Prostate gland (tissue), 2 donors: ENCODE measurements around the gene COPS2.

Experiments used
- CTCF ChIP-seq, 4 experiments: fragments of 200-600 bp in 2 of 4; fragments of 450-650 bp in 2 of 4; sonication (generic) in 2 of 4; IDR thresholded peaks; 1 replicate in 3 of 4; 2 replicates in 1 of 4; pipeline ENCODE4 v1.5.1; 2016 to 2019; ENCODE audit warnings: antibody characterized with exemption in 4 of 4, mild to moderate bottlenecking in 2 of 4, moderate library complexity in 2 of 4
- POLR2A ChIP-seq: fragments of 450-650 bp; IDR thresholded peaks from one replicate; pipeline ENCODE4 v1.6.1; 2016; ENCODE audit warnings: antibody characterized with exemption, mild to moderate bottlenecking
- POLR2AphosphoS5 ChIP-seq: sonication (generic); formaldehyde crosslinking; IDR thresholded peaks from one replicate; pipeline ENCODE4 v1.6.1; 2017; ENCODE audit warnings: antibody characterized with exemption

- TF ChIP-seq CTCF (IDR thresholded peaks at IDR 0.05) (no peak), POLR2AphosphoS5 (no peak), POLR2A (no peak)
These were observed 20.0 kb downstream of the COPS2 start for GRCh38 chr15:49135342-49135857.
